H1 (cell line): ENCODE results near the gene OSBPL2. TPM values are rescaled to one million over a fixed set of nuclear protein-coding genes. Genes with fewer than 3 reads are reported as not detected.

ENCODE experiments used
- GTF2F1 ChIP-seq: IDR thresholded peaks from 2 replicates; pipeline ENCODE4 v1.6.1; 2012; ENCODE audit warnings: low read depth, low read length, improper control_type of control experiment, borderline replicate concordance
- TAF7 ChIP-seq: optimal IDR thresholded peaks from 2 replicates; pipeline ENCODE3; 2011; ENCODE audit warnings: low read depth, mild to moderate bottlenecking, inconsistent platforms, low read length, moderate library complexity, borderline replicate concordance
- TBP ChIP-seq: IDR thresholded peaks from 2 replicates; pipeline ENCODE4 v1.6.1; 2011; ENCODE audit warnings: low read depth, low read length, improper control_type of control experiment
- ZNF274 ChIP-seq: IDR thresholded peaks from 2 replicates; pipeline ENCODE4 v1.7.0; 2012; ENCODE audit warnings: low read length, borderline replicate concordance; ENCODE audit errors: extremely low read depth
- polyA plus RNA-seq, 7 experiments: library from polyadenylated mRNA; depleted of rRNA in 3 of 7; stranded (reverse) in 5 of 7; unstranded in 2 of 7; fragments of >200 nt in 5 of 7; fragments of 200-250 nt in 2 of 7; gene quantifications; 1 replicate in 5 of 7; 2 replicates in 1 of 7; 4 replicates in 1 of 7; pipeline versions ENCODE4 v1.2.1 to v1.2.3, GENCODE V29; 2011 to 2013; ENCODE audit warnings: missing spikeins in 2 of 7, mixed read lengths in 2 of 7
- total RNA-seq: library from RNA; stranded (reverse); fragmentation: NEBNext Ultra II Directional; extraction: Animal tissue kit (Norgen Biotek cat#: 25700); gene quantifications from 2 replicates; pipeline ENCODE4 v1.2.1, GENCODE V29; 2021

The OSBPL2 gene
- total and polyA plus RNA-seq, 2 of the 8 experiments (the other 6 are each of a cell fraction or from before 2014, with no cell fraction given), result 11.7 to 42.4 TPM

DNA sequence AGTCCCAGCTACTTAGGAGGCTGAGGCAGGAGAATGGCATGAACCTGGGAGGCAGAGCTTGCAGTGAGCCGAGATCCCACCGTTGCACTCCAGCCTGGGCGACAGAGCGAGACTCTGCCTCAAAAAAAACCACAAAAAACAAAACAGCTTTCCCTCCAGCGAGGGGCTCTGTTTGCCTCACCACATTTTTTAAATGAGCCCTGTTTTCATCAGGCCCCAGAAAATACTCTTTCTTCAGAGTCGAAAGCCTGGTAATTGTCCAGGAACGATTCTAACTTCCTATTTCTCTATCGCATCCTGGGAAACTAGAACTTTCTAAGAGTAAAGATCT, 43.3 kb upstream of the OSBPL2 start (continued):
- TF ChIP-seq ZNF274 (no peak), TBP (no peak), GTF2F1 (no peak), TAF7 (no peak)
